HEK293 (cell line): Measurements from ENCODE around the gene MSMP.

ENCODE experiments used
- CTCF ChIP-seq: fragments of 450-650 bp; formaldehyde crosslinking; IDR thresholded peaks from 2 replicates; pipeline ENCODE4 v1.5.1; 2016; ENCODE audit warnings: missing biosample characterization, missing genetic modification characterization
- OVOL3 ChIP-seq: fragments of 450-650 bp; formaldehyde crosslinking; IDR thresholded peaks from 2 replicates; pipeline ENCODE4 v1.5.1; 2016; ENCODE audit warnings: missing biosample characterization, missing genetic modification characterization
- PATZ1 ChIP-seq: fragments of 450-650 bp; formaldehyde crosslinking; IDR thresholded peaks from 2 replicates; pipeline ENCODE4 v1.5.1; 2016; ENCODE audit warnings: missing biosample characterization, missing genetic modification characterization
- PBX3 ChIP-seq: sonication (generic); formaldehyde crosslinking; IDR thresholded peaks from 2 replicates; pipeline ENCODE4 v1.8.1; 2022; ENCODE audit warnings: mild to moderate bottlenecking, moderate library complexity, missing genetic modification reagents
- REST ChIP-seq: fragments of 450-650 bp; formaldehyde crosslinking; IDR thresholded peaks from 2 replicates; pipeline ENCODE4 v1.5.1; 2016; ENCODE audit warnings: missing biosample characterization, missing genetic modification characterization
- SP2 ChIP-seq: fragments of 450-650 bp; formaldehyde crosslinking; IDR thresholded peaks from 2 replicates; pipeline ENCODE4 v1.5.1; 2016; ENCODE audit warnings: missing biosample characterization, missing genetic modification characterization
- YY1 ChIP-seq: fragments of 450-650 bp; formaldehyde crosslinking; IDR thresholded peaks from 2 replicates; pipeline ENCODE4 v1.5.1; 2018; ENCODE audit warnings: missing biosample characterization, missing genetic modification characterization
- ZNF140 ChIP-seq: fragments of 450-650 bp; formaldehyde crosslinking; IDR thresholded peaks from 2 replicates; pipeline ENCODE4 v1.5.1; 2016; ENCODE audit warnings: missing biosample characterization, missing genetic modification characterization
- ZNF514 ChIP-seq: fragments of 450-650 bp; formaldehyde crosslinking; IDR thresholded peaks from 2 replicates; pipeline ENCODE4 v1.5.1; 2016; ENCODE audit warnings: missing biosample characterization, missing genetic modification characterization
- ZNF626 ChIP-seq: fragments of 450-650 bp; sonication (Bioruptor Pico); formaldehyde crosslinking; IDR thresholded peaks from 2 replicates; pipeline ENCODE4 v1.5.1; 2018; ENCODE audit warnings: missing biosample characterization, missing genetic modification characterization, inconsistent platforms
- ZNF701 ChIP-seq: fragments of 450-650 bp; formaldehyde crosslinking; IDR thresholded peaks from 2 replicates; pipeline ENCODE4 v1.5.1; 2016; ENCODE audit warnings: missing biosample characterization, missing genetic modification characterization
- ZSCAN5A ChIP-seq: fragments of 450-650 bp; formaldehyde crosslinking; IDR thresholded peaks from 2 replicates; pipeline ENCODE4 v1.5.1; 2016; ENCODE audit warnings: missing biosample characterization, missing genetic modification characterization

GRCh38 chr9:35771534-35771933, 17.5 kb upstream of the MSMP start:
- TF ChIP-seq OVOL3 (tag by site-specific recombination) (no peak), CTCF (tag by site-specific recombination) (no peak), YY1 (tag by site-specific recombination) (no peak), ZNF701 (tag by site-specific recombination) (no peak), ZNF140 (tag by site-specific recombination) (no peak), REST (tag by site-specific recombination) (no peak), SP2 (tag by site-specific recombination) (no peak), PBX3 (CRISPR knock-in tag) (no peak), ZSCAN5A (tag by site-specific recombination) (no peak), ZNF626 (tag by site-specific recombination) (no peak), ZNF514 (tag by site-specific recombination) (no peak), PATZ1 (no peak)
